HG03469 (cell line): ENCODE data around the gene PREX1.

Experiments used
- ATAC-seq: cut with Tn5 transposase; IDR thresholded peaks from one replicate; pipeline ENCODE4 v1.9.1; 2021; ENCODE audit warnings: mild to moderate bottlenecking, moderate library complexity, moderate number of reproducible peaks; ENCODE audit not compliant: unreplicated experiment

The PREX1 gene

DNA sequence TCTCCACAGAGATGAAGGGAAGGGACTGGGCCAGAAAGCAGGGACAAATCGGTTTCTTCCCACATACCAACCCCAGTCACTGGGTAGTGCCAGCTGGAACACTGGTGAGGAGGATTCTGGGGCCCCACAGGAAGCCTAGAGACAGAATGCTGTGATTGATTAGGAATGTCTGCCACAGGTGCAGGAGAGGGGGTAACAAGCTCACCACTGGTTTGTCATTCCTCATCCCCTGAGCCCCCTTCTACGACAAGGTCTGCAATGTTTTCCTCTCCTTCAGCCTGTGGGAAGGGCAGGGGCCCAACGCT lies 89.8 kb downstream of the PREX1 start:
- ATAC-seq: no peak

DNA sequence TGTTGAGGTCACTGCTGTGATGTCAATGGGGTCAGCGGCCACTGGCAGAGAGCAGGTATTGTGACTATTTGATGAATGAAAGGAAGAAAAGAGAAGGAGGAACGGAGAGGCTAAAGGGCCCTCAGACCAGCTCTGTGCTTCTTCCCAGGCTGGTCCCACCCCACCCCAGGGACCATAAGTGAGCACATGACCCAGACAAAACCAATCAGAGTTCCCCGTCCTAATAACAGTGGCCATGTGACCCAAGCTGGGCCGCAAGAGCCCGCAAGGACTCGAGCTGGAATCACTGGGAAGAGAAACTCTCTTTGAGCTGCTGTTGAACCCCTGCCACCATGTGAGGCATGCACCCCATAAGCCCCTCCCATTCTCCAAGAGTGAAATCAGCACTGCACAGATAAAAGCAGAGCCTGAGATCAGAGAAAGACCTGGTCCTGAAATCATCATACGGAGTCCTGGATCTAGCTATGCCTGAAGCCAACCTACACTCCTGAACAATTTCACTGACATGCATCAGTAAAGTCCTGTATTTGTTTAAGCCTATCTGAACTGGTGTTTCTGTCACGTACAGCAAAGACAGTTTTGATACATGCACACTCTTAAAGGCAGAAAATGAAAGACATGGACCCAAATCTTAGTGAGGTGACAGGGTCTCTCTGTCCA lies 90.2 kb downstream of the PREX1 start:
- no peak for ATAC-seq

DNA sequence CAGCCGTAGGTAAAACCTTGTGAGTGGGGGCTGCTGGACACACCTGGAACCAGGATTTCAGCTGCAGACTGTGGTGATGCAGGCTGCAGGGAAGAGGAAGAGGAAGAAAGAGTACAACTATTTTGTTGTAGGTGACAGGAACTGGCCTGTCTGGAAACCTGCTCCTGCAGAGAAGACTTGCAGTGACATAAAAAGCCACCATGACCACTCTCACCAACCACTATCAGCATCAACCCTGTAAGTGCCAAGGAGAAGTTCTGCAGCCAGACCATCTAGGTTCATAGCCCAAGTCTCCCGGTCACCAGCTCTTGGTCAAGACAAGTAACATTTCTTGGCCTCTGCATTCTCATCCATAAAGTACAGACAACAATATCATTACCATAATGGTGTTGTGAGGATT lies 91.2 kb downstream of the PREX1 start:
- ATAC-seq: no peak

DNA sequence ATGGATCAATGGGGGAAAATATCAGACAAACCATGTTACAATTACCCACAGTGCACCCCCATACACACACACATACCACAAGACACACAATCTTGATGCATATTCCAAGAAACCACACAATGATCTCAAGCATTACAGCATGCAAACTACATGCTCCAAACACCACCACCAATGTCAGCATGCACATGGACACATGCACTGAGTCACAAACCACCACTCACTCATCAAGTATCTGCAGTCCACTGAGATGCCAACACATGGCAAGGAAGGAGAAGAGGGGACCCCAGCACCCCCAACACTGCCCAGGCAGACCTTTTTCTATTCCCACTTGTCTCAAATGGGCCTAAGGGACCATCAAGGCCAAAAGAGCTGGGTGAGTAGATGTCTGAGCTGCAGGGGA lies 91.6 kb downstream of the PREX1 start:
- ATAC-seq: no peak

DNA sequence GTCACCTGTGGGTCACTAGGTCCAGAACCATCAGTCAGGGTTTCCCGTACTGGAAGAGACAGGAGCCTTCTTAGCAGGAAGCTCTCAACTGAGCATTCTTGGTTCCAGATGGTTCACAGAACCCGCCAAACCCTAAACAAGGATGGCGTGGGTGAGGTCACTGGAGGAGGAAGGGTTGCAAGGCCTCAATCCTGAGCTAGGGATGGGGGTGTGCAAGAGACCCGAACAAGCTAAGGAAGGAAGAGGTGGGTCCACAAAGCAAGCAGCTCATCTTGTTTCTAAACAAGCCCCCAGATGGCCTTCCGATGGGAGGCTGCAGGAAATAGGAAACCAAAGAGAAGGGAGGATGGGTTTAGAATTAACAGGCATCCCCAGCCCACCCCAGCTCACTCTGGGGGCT lies 92.7 kb downstream of the PREX1 start:
- ATAC-seq: no peak

DNA sequence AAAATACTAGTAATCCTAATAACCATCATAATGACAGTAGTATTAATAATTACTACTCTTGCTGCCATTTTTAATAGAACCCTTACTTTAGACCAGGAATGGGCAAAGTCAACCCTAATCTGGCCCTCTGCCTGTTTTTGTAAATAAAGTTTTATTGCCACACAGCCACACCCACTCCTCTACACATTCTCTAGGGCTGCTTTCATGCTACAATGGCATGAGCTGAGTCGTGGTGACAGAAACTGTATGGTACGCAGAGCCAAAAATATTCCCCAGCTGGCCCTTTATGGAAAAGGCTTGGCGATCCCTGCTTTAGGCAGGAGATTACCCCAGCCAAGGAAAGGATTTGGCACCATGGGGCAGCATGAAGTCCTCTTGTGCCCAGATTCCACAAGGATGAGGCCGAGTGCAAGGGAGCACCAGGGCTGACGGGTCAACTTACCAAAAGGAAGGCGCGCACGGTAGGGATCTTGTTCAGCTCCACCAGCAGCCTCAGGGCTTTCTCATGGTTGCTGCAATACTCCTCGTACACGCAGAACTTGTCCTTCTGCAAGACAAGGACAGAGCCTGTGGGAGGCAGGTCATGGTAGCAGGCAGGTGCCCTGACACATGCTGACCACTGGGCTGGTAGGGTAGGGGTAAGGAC lies 93.6 kb downstream of the PREX1 start:
- no peak for ATAC-seq

DNA sequence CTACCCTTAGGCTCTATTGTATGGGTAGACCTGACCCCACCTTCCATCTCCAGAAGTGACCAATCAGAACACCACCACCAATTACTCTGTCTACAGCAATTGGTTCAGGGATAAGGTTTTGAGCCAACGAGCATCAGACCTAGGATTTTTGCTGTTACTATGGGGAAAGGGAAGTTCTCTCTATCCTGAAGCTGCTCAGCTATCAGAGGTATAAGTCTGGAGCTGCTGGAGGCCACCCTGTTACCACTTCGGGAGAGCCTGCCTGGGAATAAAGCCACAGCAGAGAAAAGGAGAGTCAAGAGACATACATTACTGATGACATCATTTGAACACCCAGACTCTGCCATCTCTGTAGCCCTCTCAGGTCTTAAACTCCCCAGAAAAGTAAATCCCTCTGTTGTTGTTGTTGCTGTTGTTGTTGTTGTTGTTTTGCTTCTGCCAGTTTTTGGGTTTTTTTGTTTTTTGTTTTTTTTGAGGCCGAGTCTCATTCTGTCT lies 94.5 kb downstream of the PREX1 start:
- ATAC-seq: no peak

DNA sequence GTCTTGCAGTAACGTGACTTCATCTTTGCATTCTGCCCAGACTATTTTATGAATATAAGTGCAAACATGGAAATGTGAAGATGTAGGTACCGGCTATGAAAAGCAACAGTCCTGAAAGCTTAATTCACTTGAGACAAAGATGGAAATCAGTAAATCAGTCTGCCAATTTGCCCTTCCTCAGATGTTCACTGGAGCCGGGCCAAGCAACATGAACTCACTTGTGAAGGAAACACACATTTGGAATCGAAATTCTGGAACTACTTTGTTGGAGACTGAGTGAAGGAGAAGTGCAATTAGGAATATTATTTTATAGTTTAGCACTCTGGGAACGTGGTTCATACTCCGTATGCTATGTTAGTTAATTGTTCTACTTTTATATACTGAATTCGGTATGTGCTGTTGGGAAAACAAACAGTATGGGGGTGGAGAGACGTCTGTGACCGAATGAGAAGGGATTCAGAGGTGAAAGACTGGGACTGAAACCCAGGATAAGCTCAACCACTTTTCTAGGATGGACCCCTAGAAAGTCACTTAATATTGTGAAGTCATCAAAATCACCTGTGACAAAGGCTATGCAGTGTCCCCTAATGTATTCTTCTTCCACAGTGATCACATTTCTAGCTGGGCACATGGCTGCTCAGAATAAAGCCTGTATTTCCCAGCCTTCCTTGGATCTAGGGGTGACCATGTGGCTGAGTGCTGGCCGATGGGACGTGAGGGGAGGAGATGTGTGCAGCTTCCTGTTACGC lies 95.5 kb downstream of the PREX1 start:
- ATAC-seq: no peak

DNA sequence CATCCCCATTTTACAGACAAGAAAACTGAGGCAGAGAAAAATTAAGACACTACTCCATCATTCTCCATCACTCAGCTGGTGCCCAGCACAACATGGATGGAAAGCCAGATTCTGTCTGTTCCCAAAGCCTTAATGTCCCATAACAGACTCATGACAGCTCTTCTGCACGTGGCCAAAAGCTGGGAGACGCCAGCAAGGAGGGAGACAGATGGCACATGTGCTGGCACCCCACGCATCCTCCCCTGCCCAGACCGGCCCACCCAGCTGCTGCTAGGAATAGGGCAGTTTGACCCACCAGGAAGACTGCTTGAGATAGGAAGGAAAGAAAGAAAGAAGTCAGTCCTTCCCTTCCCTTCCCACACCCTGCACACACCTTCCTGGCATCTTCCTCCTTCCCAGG lies 96.3 kb downstream of the PREX1 start:
- no peak for ATAC-seq

DNA sequence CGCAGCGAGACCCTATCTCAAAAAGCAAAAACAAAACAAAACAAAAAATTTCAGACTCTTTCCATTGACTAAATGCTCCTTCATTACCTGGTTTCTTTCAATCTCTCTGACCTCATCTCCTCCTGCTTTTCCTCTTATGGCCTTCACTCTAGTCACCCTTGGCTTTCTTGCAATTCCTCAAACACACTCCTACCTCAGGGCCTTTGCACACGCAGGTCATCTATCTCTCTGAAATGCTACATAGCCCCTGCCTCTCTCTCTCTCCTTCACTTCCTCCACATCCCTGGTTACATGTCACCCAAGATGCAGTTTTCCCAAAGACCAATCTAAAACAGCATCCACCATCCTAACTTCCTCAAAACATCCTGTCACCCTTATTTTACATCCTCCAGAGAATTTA lies 96.8 kb downstream of the PREX1 start:
- no peak for ATAC-seq

DNA sequence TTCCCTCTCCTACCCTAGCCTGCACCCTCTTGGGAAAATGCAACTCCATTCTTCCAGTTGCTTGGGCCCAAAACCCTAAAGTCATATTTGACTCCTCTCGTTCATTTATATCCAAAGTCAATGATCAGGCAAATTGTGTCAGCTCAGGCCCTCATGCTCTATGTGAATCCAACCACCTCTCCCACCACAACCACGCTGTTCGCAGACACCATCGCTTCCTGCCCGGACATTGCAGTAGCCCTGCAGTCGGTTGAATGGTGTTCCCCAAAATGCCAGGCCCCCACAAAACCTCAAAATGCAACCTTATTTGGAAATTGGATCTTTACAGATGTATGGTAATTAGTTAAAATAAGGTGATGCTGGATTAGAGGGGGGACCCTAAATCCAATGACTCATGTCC lies 98.3 kb downstream of the PREX1 start:
- no peak for ATAC-seq

DNA sequence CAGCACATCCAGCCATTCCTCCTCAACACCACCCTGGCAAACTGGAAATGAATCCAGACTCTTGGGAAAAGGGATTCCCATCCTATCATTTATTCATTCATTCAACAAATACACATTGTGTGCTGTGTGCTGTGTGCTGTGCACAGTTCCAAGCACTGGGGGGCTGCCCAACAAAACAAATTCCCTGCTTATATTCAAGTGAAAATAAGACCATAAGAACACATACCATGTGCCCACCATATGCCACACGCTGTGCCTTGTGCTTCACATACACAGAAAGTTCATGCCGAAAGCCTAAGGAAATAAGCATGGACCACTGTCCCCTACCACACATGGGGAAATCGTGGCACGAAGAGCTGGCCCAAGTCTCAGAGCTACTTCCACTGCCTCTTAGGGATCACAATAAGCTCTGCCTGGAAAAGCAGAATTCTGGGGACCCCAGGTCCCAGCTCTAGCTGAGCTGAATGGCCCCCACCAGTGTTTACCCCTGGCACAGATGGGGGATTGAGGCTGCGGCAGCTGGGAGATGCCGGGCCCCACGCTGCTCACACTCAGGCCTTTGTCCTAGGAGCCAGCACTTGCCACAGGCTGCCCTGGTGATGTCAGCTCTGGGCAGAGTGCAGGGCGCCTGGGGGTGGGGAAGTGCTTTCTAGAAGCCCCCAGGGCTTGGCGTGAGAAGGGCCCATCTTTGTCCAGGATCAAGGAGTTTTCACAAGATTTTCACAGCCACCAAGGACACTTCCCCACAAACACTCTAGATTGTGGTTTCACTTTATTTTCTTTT lies 99.6 kb downstream of the PREX1 start:
- no peak for ATAC-seq

DNA sequence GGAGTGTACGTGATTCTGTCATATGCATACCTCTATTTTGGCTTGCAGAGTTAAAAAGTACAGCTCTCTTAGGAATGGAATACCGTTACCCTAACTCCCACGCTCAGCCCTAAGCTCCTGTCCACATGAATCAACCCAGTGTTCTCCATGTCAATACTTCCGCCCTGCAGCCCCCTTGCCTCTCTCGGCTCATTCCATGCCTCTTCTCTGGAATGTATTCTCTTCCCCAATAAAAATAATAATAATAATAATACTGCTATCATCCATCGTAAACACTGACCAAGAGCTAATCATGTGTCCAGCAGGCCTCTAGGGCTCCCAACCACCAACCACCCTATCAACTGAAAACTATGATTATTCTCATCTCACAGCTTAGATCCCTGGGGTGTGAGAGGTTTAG lies 100.6 kb downstream of the PREX1 start:
- no peak for ATAC-seq

DNA sequence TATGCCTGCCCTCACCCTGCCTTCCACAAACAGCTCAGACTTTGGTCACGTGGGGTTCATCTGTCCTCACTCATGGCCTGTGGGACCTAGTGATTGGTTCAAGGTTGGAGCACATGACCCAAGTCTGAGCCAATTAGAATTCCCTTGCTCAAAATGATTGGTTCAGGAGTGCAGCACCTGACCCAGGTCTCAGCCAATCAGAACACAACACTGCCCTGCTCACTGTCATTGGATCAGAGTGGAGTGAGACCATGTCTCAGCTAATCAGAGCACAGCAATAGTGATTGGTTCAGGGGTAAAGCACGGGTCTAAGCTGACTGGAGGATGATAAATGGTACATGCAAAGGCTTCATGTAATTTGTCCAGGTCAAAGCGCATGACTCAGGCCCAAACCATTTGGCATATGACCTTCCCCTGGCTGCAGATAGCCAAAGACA lies 102.2 kb downstream of the PREX1 start:
- no peak for ATAC-seq

DNA sequence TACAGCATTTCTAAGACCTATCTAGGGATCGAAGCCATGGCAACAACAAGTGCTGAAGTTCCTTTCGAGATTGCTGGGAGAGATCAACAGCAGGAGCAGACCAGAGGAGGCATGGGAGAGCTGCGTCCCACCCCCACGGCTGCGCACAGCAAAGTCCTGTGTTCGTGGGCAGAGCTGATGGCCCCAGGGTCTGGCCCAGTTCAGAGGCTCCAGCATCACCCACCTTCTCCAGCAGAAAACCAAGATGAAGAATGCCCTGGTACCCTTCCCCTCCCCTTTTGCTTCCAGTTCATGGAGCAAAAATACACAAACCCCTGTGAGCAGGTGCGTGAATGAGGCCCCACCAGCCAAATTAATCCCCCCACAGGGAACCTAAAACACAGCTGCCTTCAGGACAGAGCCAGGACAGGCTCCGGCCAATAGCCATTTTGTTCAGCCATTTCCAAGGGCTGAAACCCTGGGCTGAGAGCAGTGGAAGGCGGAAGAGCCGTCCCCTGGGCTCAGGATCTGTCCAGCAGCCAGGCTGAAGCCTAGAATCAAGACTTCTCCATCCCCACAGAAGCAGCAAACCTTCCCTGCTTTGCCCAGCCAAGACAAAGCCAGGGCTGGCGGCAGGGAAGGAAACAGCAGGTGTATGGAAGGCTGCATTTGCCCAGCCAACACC lies 102.8 kb downstream of the PREX1 start:
- ATAC-seq: no peak

DNA sequence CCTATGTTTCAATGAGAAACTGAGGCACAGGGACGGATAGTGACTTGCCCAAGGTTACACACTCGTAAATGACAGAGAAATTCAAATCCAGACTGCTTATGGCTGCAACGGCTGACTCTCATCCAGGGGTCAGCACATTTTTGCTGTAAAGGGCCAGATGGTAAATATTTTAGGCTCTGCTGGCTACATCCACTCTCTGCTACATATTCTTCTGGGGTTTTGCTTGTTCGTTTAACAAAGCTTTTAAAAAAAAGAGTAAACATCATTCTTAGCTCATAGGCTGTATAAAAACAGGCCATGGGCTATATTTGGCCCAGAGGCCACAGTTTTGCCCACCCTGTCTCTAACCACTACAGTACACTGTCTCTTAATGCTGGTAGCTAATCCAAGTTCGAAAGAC lies 103.4 kb downstream of the PREX1 start:
- no peak for ATAC-seq

DNA sequence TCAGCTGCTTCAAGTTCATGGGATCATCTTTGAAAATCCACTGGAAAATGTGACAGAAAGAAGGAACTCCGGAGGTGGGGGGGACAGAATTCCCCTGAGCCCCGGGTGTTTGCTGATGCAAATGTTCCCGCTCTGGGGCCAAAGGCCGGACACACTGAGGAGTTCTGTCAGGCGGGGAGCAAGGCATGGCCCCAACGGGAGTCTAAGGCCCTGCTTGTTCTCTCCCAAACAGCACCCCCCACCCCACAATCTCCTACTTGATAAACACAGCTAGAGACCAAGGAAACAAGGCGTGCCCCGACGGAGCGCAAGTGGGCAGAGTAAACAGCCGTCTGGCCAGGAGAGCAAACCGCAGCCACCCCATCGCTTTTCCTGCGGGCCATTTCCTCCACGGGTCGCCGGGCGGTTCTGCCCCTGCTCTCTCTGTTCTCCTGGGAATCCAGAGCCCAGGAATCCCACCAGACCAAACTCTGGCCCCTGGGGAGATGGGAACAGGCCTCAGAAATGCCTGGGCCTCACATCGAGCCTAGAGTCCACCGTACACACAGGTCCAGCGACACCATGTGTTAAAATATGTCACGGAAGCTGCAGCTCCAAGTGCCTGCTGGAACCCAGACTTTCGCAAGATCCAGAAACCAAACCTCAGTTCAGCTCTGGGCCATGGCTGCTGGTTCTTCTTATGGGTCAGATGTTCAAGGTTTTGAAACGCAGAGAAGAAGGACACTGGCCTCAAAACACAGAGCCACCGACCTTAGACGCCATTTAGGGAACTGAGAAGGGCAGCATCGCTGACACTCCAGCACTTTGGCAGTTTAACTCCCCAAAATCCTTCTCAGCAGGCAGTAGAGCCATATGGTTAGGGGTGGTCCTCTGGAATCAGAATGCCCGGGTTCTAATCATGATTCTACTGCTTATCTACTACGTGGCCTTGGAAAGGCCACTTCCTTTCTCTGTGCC lies 104.2 kb downstream of the PREX1 start:
- no peak for ATAC-seq

DNA sequence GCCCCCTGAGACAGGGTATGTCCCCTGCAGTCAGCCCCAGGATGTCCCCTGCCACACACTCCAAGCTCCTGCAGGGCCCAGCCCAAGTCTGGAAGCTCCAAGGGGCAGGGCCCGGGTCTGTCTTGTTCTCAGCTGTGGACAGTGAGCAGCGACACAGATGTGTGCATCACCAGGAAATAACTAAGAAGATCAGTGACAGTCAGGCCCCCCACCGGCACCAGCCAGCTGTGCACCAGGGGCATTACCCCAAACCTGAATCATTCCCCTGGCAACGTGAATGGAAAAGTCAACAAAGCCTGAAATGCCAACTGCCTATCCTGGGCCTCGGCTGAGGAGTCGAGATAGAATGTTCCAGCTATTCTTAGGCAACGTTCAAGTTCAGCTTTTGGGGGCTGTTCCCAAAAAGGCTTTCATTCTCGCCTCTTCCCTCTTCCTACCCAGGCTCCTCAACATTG lies 105.0 kb downstream of the PREX1 start:
- ATAC-seq: no peak

DNA sequence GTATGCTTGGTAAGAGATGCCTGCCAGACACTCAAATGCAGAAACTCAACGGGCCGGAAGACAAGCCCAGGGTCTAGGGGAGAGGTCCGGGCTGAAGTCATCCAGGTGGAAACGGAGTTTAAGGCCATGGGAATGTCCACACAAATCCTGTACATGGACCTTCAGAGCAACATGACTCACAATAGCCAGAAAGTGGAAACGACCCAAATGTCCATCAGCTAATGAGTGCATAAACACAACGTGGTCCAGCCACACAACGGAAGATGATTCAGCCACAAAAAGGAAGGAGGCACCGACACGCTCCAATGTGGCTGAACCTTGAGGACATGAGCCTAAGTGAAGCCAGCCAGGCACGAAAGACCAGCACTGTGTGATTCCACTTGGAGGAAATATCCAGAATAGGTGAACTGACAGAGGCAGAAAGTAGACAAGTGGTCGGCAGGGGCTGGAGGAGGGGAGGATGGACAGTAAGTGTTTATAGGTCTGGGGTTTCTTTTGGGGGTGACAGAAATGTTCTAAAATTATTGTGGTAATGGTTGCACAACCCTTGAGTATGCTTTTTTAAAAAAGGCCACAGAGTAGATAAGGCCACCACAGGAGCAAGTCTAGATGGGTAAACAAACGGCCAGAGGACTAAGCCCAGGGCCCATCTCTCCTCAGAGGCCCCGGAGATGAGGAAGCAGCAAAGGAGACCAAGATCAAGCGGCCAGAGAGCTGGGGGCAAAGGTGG lies 105.6 kb downstream of the PREX1 start:
- no peak for ATAC-seq
